ENCODE measurements around the gene F5. TPM values are rescaled to one million over a fixed set of nuclear protein-coding genes. Genes with fewer than 3 reads are reported as not detected.

The F5 gene
- total and polyA plus RNA-seq, 2 experiments from 2014 or later: 0.01 TPM; not detected in 1

- no peaks in the 10 kb centered on the region for H3K36me3 ChIP-seq
- no peaks in the 10 kb centered on the region for H3K4me1 ChIP-seq (ENCODE audit: low read depth)
- peaks cover 13% of the 10 kb centered on the region for H3K27me3 ChIP-seq
- H3K4me3 ChIP-seq: no peak overlapping the region
- TF ChIP-seq CTCF (IDR thresholded peaks at IDR 0.05; ENCODE audit: low read depth, low read length): no peak
- H3K27ac ChIP-seq: no peak overlapping the region
- no peaks in the 10 kb centered on the region for H3K9me3 ChIP-seq (ENCODE audit: low read depth)
- no peak for DNase-seq (ENCODE audit: low read depth in 1 of 2, low spot score in 1 of 2)
Measured at GRCh38 chr1:169570172-169570574, 16.1 kb downstream of the F5 start.

GRCh38 chr1:169568497-169568896, 17.8 kb downstream of the F5 start:
- H3K9me3 ChIP-seq (ENCODE audit: low read depth): no peaks in the 10 kb centered on the region
- no peak overlapping the region for H3K4me3 ChIP-seq
- no peaks in the 10 kb centered on the region for H3K4me1 ChIP-seq (ENCODE audit: low read depth)
- DNase-seq (ENCODE audit: low read depth in 1 of 2, low spot score in 1 of 2): no peak
- H3K36me3 ChIP-seq: no peaks in the 10 kb centered on the region
- no peak for TF ChIP-seq CTCF (IDR thresholded peaks at IDR 0.05; ENCODE audit: low read depth, low read length)
- no peak overlapping the region for H3K27ac ChIP-seq
- H3K27me3 ChIP-seq: peaks cover 13% of the 10 kb centered on the region

GRCh38 chr1:169565335-169566271, 20.7 kb downstream of the F5 start:
- H3K27ac ChIP-seq: no peak overlapping the region
- no peaks in the 10 kb centered on the region for H3K9me3 ChIP-seq (ENCODE audit: low read depth)
- no peak for TF ChIP-seq CTCF (IDR thresholded peaks at IDR 0.05; ENCODE audit: low read depth, low read length)
- no peaks in the 10 kb centered on the region for H3K4me1 ChIP-seq (ENCODE audit: low read depth)
- H3K27me3 ChIP-seq: peaks cover 13% of the 10 kb centered on the region
- no peak for DNase-seq (ENCODE audit: low read depth in 1 of 2, low spot score in 1 of 2)
- no peak overlapping the region for H3K4me3 ChIP-seq
- H3K36me3 ChIP-seq: no peaks in the 10 kb centered on the region

GRCh38 chr1:169563650-169564049, 22.6 kb downstream of the F5 start:
- Histone ChIP-seq H3K27ac (no peak overlapping the region), H3K36me3 (no peaks in the 10 kb centered on the region), H3K27me3 (peaks cover 3% of the 10 kb centered on the region), H3K4me3 (no peak overlapping the region), H3K9me3 (ENCODE audit: low read depth) (no peaks in the 10 kb centered on the region), H3K4me1 (ENCODE audit: low read depth) (no peaks in the 10 kb centered on the region)
- TF ChIP-seq CTCF (IDR thresholded peaks at IDR 0.05; ENCODE audit: low read depth, low read length): no peak
- DNase-seq (ENCODE audit: low read depth in 1 of 2, low spot score in 1 of 2): no peak

- no peak for DNase-seq (ENCODE audit: low read depth in 1 of 2, low spot score in 1 of 2)
- no peak overlapping the region for H3K27ac ChIP-seq
- H3K9me3 ChIP-seq (ENCODE audit: low read depth): no peaks in the 10 kb centered on the region
- H3K4me1 ChIP-seq (ENCODE audit: low read depth): no peaks in the 10 kb centered on the region
- no peaks in the 10 kb centered on the region for H3K36me3 ChIP-seq
- TF ChIP-seq CTCF (IDR thresholded peaks at IDR 0.05; ENCODE audit: low read depth, low read length): no peak
- H3K27me3 ChIP-seq: peaks cover 3% of the 10 kb centered on the region
- no peak overlapping the region for H3K4me3 ChIP-seq
Measured at GRCh38 chr1:169563019-169563615, 23.2 kb downstream of the F5 start.
